ENCODE measurements around the gene CNTLN. TPM values are rescaled to one million over a fixed set of nuclear protein-coding genes. Genes with fewer than 3 reads are reported as not detected.
A peak's percentile ranks its signal among the peaks of the same experiment; 100 is the strongest.
"Not testable (repeated sequence)": the region's sequence is repeated elsewhere in the genome, so short reads cannot be mapped to it uniquely, and the experiment has no call there.

CNTLN gene
- total RNA-seq, 1 donor from 2014 or later: 18.6 TPM

GRCh38 chr9:17520268-17521064, 385.6 kb downstream of the CNTLN start:
- DNase-seq: no peak

DNA sequence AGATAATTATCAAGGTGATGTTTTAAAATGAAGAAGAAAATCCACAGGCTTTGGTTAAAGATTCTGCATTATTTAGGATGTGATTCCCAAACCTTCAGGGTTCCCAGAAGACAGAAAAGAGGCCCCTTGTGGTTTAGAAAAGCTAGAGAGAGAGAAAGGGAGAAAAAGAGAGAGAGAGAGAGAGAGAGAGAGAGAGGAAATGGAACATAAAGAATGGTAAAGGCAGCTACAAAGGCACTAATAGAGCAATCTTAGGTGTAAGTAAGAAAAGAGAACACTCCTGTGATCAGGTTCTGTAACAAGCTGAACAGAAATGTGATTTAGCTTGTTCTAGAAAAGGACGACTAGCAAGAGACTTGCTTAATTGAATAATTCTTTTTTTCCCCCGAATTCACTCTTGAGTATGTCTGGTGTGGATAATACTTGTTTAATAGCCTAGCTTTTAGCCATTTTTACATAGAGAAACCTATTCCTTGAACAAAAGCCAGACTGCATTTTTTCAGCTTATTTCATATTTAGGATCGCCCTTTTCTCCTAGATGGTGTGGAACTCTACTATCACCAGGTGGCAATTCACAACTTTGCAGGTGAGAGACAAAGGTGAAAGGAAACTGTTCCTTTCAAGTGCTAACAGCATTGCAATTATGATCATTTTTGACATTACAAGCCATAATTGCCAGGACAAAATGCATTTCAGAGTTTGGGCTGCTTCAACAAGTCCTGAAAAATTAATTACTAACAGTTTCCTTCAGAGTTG, 386.4 kb downstream of the CNTLN start:
- DNase-seq: no peak

- DNase-seq: not testable (repeated sequence)
Measured at GRCh38 chr9:17526726-17527125, 391.9 kb downstream of the CNTLN start.

- DNase-seq: no peak
Measured at GRCh38 chr9:17528859-17529258, 394.0 kb downstream of the CNTLN start.

DNA sequence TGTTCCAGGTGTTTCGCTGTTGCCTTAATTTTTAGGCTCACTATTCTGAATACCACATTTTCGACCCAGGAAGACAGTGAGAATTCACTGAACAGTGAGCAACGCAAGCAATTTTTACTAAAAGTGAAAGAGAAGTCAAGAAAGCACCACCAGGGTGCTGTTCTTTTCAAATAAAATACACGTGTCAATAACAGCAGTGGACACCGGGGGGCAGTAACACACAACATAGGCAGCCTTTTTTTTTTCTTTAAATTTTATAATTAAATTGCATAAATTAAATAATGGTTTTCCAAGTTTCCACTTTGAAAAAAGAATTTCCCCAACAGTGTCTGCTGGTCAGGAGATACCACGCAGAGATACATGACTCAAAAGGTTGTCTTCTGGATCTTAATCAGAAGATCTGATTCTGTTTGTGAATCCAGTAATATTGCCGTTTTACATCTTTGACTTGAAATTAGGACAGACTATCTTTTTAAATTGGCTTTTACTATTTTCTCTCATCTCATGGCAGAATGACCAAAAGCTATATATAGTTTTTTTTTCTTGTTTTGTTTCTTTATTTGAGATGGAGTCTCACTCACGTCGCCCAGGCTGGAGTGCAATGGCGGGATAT, 396.9 kb downstream of the CNTLN start:
- DNase-seq: peak; percentile 13

GRCh38 chr9:17532461-17532860, 397.6 kb downstream of the CNTLN start:
- DNase-seq: no peak

DNA sequence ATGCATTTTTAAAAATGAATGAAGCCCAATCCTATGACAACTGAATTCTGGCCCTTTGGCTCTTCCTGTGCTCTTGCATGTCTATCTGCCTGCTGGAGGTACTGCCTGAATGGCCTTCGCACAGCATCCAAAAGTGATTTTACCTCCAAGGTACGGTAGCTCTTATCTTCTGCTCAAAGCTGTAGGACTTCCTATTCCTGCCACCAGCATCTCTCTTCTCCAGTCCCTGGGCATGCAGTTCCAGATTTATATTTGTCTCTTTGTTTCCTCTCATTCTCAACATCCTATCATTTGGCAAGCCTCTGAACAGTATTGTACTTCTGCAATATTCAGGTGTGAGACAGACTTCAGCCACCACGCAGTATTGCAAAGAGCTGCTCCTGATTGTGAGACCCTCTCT, 400.3 kb downstream of the CNTLN start:
- DNase-seq: no peak

GRCh38 chr9:17536027-17536426, 401.2 kb downstream of the CNTLN start:
- DNase-seq: no peak

DNA sequence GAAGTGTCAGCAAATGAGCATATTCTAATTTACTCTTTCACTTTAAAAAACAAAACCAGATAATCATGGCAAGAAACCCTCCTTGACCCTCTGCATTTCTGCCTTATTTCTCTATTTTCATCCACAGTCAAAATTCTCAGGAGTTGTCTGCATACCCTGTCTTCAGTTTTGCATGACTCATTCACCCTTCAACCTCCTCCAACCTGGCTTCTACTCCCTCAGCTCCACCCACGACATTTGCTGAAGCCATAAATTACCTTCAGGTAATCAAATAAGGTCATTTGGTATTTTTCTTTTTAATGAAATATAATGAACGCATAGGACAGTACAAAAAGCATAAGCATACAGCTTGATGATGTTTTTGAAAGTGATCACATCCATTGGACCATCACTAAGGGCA, 416.2 kb downstream of the CNTLN start:
- DNase-seq: no peak

Small RNA genes within 50 kb of the gene (small RNA-seq; reads per million reads assigned to genes)
- not detected for gene RPS29P33 (ENCODE audit: low replicate concordance)
